Activated CD4-positive, alpha-beta T cell treated with anti-CD3 and anti-CD28 coated beads for 24 hours (primary cell): ENCODE measurements around the gene MAFB.

ENCODE experiments used
- DNase-seq, 2 donors: peaks; one replicate each; pipeline ENCODE4 v3.0.0-alpha.2; 2020; ENCODE audit warnings: low read depth in 2 of 2

MAFB gene

GRCh38 chr20:40682104-40682981, 6.7 kb downstream of the MAFB start:
- no peak for DNase-seq

GRCh38 chr20:40681684-40682083, 7.4 kb downstream of the MAFB start:
- DNase-seq = no peak

GRCh38 chr20:40681165-40681564, 7.9 kb downstream of the MAFB start:
- no peak for DNase-seq

GRCh38 chr20:40680161-40680959, 8.7 kb downstream of the MAFB start:
- no peak for DNase-seq

GRCh38 chr20:40679184-40679583, 9.9 kb downstream of the MAFB start:
- DNase-seq = no peak

- no peak for DNase-seq
Measured at GRCh38 chr20:40678286-40678875, 10.7 kb downstream of the MAFB start.

GRCh38 chr20:40677343-40677924, 11.6 kb downstream of the MAFB start:
- no peak for DNase-seq

- no peak for DNase-seq
Measured at GRCh38 chr20:40676491-40677269, 12.4 kb downstream of the MAFB start.

GRCh38 chr20:40675599-40676221, 13.3 kb downstream of the MAFB start:
- no peak for DNase-seq

- no peak for DNase-seq
Measured at GRCh38 chr20:40673442-40673841, 15.6 kb downstream of the MAFB start.

GRCh38 chr20:40672095-40672494, 16.9 kb downstream of the MAFB start:
- DNase-seq = no peak

- no peak for DNase-seq
Measured at GRCh38 chr20:40670253-40670652, 18.8 kb downstream of the MAFB start.

GRCh38 chr20:40669692-40670091, 19.3 kb downstream of the MAFB start:
- DNase-seq = no peak

- no peak for DNase-seq
Measured at GRCh38 chr20:40668449-40669228, 20.4 kb downstream of the MAFB start.

- DNase-seq = no peak
Measured at GRCh38 chr20:40667503-40667902, 21.5 kb downstream of the MAFB start.

- no peak for DNase-seq
Measured at GRCh38 chr20:40666336-40666735, 22.7 kb downstream of the MAFB start.

GRCh38 chr20:40664891-40665290, 24.1 kb downstream of the MAFB start:
- no peak for DNase-seq

GRCh38 chr20:40663991-40664880, 24.8 kb downstream of the MAFB start:
- DNase-seq = no peak

- DNase-seq = no peak
Measured at GRCh38 chr20:40663304-40663790, 25.7 kb downstream of the MAFB start.
